Choroid plexus epithelial cell (primary cell): ENCODE measurements around the gene KCNF1.

ENCODE experiments used
- DNase-seq: peaks from one replicate; pipeline ENCODE4 v3.0.0-alpha.2; 2010; ENCODE audit warnings: low read depth
- H3K4me3 ChIP-seq: 2 replicates; pipeline ENCODE4 v1.5.1; 2011; ENCODE audit warnings: low read depth, mild to moderate bottlenecking, control low read depth, low read length, moderate library complexity
- TF ChIP-seq, protein P1 (sequence below): conservative IDR thresholded peaks from 2 replicates; pipeline ENCODE4 v1.5.1; 2011; ENCODE audit warnings: low read depth, mild to moderate bottlenecking, control low read depth, inconsistent platforms, low read length, moderate library complexity

The KCNF1 gene

GRCh38 chr2:10919771-10920621 lies 8.3 kb downstream of the KCNF1 start:
- DNase-seq, result no peak
- TF ChIP-seq, protein P1, sequence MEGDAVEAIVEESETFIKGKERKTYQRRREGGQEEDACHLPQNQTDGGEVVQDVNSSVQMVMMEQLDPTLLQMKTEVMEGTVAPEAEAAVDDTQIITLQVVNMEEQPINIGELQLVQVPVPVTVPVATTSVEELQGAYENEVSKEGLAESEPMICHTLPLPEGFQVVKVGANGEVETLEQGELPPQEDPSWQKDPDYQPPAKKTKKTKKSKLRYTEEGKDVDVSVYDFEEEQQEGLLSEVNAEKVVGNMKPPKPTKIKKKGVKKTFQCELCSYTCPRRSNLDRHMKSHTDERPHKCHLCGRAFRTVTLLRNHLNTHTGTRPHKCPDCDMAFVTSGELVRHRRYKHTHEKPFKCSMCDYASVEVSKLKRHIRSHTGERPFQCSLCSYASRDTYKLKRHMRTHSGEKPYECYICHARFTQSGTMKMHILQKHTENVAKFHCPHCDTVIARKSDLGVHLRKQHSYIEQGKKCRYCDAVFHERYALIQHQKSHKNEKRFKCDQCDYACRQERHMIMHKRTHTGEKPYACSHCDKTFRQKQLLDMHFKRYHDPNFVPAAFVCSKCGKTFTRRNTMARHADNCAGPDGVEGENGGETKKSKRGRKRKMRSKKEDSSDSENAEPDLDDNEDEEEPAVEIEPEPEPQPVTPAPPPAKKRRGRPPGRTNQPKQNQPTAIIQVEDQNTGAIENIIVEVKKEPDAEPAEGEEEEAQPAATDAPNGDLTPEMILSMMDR, result no peak
- H3K4me3 ChIP-seq, result no peak overlapping the region

DNA sequence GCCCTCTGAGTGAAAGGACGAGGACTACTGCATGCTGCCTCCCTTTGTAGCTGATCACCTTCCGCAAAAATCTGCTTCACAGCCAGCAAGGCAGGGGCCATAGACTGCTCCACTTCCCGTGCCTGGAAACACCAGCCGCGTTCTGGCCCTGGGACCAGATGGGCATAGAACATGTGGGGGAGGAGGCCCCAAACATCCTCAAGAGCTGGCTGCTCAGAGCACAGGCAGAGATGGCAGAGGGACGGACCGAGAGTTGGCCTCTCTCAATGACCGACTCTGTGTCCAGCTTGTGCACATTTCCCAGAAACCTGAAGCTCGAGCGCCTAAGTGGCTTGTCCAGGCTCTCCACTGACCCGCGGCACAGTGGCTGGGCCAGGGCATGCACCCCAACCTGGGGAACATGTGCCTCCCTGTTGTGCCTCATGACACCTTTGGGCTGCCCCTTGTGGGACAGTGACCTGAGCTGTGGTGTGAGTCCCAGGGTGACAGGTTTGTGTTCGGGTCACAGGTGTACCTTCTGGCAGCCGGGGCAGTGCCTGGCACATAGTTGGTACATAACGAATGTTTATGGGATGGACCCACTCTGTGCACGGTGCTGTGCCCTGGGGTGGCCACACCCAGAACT lies 9.1 kb downstream of the KCNF1 start:
- no peak overlapping the region for H3K4me3 ChIP-seq
- TF ChIP-seq, protein P1, result no peak
- no peak for DNase-seq

DNA sequence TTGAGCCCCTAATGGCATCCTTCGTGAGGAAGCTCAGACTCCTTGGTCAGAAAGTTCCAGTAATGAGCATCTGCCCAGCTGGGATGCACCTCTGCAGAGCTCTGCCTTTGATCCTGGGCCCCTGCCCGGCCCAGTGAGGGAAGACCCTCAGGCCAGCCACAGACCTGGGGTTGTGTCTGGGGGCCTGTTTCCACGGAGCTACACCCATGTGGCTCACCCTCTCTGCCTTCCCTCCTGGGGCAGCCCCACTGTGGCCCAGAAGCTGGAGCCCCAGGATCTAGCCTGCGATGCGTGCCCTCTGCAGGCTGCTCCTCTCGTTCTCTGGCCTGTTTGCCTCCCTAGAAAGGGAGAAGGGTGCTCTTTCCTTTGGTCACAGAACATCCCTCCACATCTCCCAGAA lies 9.8 kb downstream of the KCNF1 start:
- H3K4me3 ChIP-seq, result no peak overlapping the region
- no peak for DNase-seq
- TF ChIP-seq, protein P1, result no peak

DNA sequence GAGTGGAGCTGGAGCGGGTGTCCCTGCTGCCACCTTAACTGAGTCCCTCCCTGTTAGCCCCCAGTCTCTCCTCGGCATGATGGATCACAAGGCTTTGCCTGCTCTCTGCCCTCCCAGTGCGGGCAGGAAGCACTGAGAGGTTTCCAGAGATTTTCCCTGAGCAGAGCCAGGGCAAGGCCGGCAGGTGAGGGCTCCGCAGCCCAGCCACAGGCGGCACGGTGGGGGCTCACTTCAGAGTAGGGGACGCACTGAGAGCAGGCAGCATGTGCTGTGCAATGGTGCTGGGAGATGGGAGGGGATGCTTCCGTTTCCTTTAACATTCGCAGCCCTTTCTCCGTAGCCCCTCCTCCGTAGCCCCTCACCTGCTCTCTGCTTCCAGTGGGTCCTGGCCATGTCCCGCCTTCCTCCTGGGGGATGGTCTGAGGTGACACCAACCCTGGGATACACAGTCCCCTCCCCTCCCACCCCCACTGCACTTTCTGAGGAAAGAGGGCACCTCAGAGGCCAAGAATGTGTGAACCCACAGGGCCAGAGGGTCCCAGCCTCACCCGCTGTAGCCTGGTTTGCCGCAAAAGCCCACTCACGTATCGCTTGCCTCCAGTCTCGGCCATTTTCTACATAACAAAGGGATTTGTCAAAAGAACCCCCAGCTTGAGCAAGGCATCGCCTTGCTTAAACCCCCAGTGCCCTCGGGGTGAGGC lies 10.7 kb downstream of the KCNF1 start:
- no peak for DNase-seq
- H3K4me3 ChIP-seq, result no peak overlapping the region
- TF ChIP-seq, protein P1, result no peak

DNA sequence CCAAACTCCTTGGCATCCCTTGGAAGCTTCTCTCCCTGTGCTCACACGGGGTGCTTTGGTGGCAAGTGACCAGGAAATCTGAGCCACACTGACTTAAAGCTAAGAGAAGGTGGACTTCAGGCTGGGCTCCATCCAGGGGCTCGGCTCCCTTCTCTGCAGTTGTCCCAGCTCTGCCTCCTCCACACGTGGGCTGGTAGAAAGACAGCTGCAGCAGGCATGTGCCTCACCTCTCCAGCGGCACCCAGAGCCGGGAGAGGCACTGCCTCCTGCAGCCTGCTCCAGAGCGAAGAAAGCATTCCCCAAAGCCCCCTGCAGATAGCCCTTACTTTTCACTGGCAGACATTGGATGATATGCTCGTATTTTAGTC lies 11.3 kb downstream of the KCNF1 start:
- no peak for DNase-seq
- TF ChIP-seq, protein P1, result no peak
- H3K4me3 ChIP-seq, result no peak overlapping the region

DNA sequence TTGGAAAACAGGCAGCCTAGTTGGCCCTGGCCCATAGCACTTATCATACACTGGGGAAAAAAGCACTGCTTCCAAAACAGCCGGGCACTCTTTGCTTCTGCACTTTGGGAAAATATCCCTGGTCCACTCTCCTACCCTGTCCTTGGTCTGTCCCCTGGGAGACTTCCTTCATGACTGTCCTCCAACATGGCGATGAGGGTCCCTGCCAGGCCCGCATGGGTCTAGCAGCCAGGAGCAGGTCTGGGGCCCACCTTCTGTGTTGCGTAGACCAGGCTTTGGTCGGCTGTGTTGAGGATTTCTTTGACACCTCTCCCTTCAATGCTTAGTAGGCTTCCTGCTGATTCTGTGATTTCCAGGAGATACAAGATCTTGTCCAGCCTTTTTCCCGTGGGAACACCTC lies 12.2 kb downstream of the KCNF1 start:
- TF ChIP-seq, protein P1, result no peak
- DNase-seq, result no peak

GRCh38 chr2:10924441-10924840 lies 12.7 kb downstream of the KCNF1 start:
- TF ChIP-seq, protein P1, result no peak
- no peak for DNase-seq
- H3K4me3 ChIP-seq, result no peak overlapping the region

More for the DNA sequence above, 12.2 kb downstream of the KCNF1 start:
- no peak overlapping the region for H3K4me3 ChIP-seq
